VCaP (cell line): ENCODE measurements around the gene RPTOR.
"Not testable (repeated sequence)": the region's sequence is repeated elsewhere in the genome, so short reads cannot be mapped to it uniquely, and the experiment has no call there.

Experiments used
- H3K27ac ChIP-seq: fragments of 450-650 bp; 2 replicates; pipeline ENCODE4 v1.5.1; 2017
- CTCF ChIP-seq: fragments of 450-650 bp; conservative IDR thresholded peaks from 2 replicates; pipeline ENCODE4 v1.5.1; 2017; ENCODE audit warnings: mild to moderate bottlenecking, moderate library complexity

The RPTOR gene

GRCh38 chr17:80759377-80759673 lies 214.7 kb downstream of the RPTOR start:
- TF ChIP-seq CTCF: no peak
- peak overlapping the region; percentile 95 for H3K27ac ChIP-seq

GRCh38 chr17:80760511-80760911 lies 215.9 kb downstream of the RPTOR start:
- TF ChIP-seq CTCF: no peak
- H3K27ac ChIP-seq: peak overlapping the region; percentile 95

- peak overlapping the region; percentile 95 for H3K27ac ChIP-seq
- no peak for TF ChIP-seq CTCF
Measured at GRCh38 chr17:80761110-80761871, 216.7 kb downstream of the RPTOR start.

GRCh38 chr17:80762076-80762475 lies 217.4 kb downstream of the RPTOR start:
- peak overlapping the region; percentile 95 for H3K27ac ChIP-seq
- TF ChIP-seq CTCF: no peak

GRCh38 chr17:80763293-80763867 lies 218.7 kb downstream of the RPTOR start:
- no peak for TF ChIP-seq CTCF
- no peak overlapping the region for H3K27ac ChIP-seq

GRCh38 chr17:80764627-80765145 lies 220.0 kb downstream of the RPTOR start:
- not testable (repeated sequence) for H3K27ac ChIP-seq

GRCh38 chr17:80765241-80765961 lies 220.8 kb downstream of the RPTOR start:
- TF ChIP-seq CTCF: no peak
- no peak overlapping the region for H3K27ac ChIP-seq
